Caco-2 (cell line): Measurements from ENCODE around the gene DHRSX. TPM values are rescaled to one million over a fixed set of nuclear protein-coding genes. Genes with fewer than 3 reads are reported as not detected.

Experiments
- BruUV-seq: library from RNA; stranded (reverse); fragments of 400-500 nt; replicated peaks from 2 replicates; lab custom pipeline; 2021; lab: Mats Ljungman, UMichigan
- CTCF ChIA-PET: fragments of 300-600 bp; sonication (Branson Sonifier 250); formaldehyde crosslinking; loops from one replicate; lab custom pipeline; 2022; ENCODE audit warnings: antibody characterized with exemption; lab: Charles Lee
- POLR2A ChIA-PET: fragments of 300-600 bp; sonication (Branson Sonifier 250); formaldehyde crosslinking; loops from one replicate; lab custom pipeline; 2022; ENCODE audit warnings: antibody characterized with exemption; lab: Charles Lee
- DNase-seq, 2 experiments: peaks; one replicate each; pipeline versions ENCODE4 v3.0.0 to v3.0.0-alpha.2; 2020 to 2022
- H3K27me3 ChIP-seq: replicated peaks from 2 replicates; pipeline ENCODE4 v1.6.0; 2011; ENCODE audit warnings: low read length; ENCODE audit not compliant: control insufficient read depth, insufficient read depth
- H3K36me3 ChIP-seq: 2 replicates; pipeline ENCODE4 v1.5.1; 2011; ENCODE audit warnings: low read length; ENCODE audit not compliant: control insufficient read depth, insufficient read depth
- H3K4me1 ChIP-seq: fragments of 250-450 bp; sonication (Bioruptor Pico); 2 replicates; pipeline ENCODE4 v1.5.1; 2020; ENCODE audit warnings: mild to moderate bottlenecking
- H3K4me3 ChIP-seq: 2 replicates; pipeline ENCODE4 v1.5.1; 2011; ENCODE audit warnings: low read depth, mild to moderate bottlenecking, control low read depth, low read length
- H3K9me3 ChIP-seq: fragments of 250-450 bp; sonication (Bioruptor Pico); 2 replicates; pipeline ENCODE4 v1.5.1; 2020; ENCODE audit warnings: mild to moderate bottlenecking, moderate library complexity
- H3K27ac Mint-ChIP-seq: one replicate; pipeline ENCODE4 v1.8.0; 2022; ENCODE audit warnings: mixed read lengths; ENCODE audit not compliant: unreplicated experiment
- H3K27me3 Mint-ChIP-seq: one replicate; pipeline ENCODE4 v1.8.0; 2022; ENCODE audit warnings: mixed read lengths; ENCODE audit not compliant: insufficient read depth, unreplicated experiment
- H3K36me3 Mint-ChIP-seq: one replicate; pipeline ENCODE4 v1.8.0; 2022; ENCODE audit warnings: mild to moderate bottlenecking, mixed read lengths; ENCODE audit not compliant: insufficient read depth, unreplicated experiment
- H3K4me1 Mint-ChIP-seq: one replicate; pipeline ENCODE4 v1.8.0; 2022; ENCODE audit warnings: low read depth, mixed read lengths; ENCODE audit not compliant: unreplicated experiment
- H3K4me3 Mint-ChIP-seq: one replicate; pipeline ENCODE4 v1.8.0; 2022; ENCODE audit warnings: mild to moderate bottlenecking, moderate library complexity, mixed read lengths; ENCODE audit not compliant: unreplicated experiment
- H3K9me3 Mint-ChIP-seq: one replicate; pipeline ENCODE4 v1.8.0; 2022; ENCODE audit warnings: mixed read lengths; ENCODE audit not compliant: unreplicated experiment
- CTCF ChIP-seq, 2 experiments: fragments of 200-600 bp in 1 of 2; IDR thresholded peaks; 1 replicate in 1 of 2; 2 replicates in 1 of 2; pipeline versions ENCODE4 v1.5.1 to v1.8.0; 2011 to 2022; ENCODE audit warnings: antibody characterized with exemption in 1 of 2, control low read depth in 1 of 2, inconsistent platforms in 1 of 2, low read depth in 1 of 2, low read length in 1 of 2, mild to moderate bottlenecking in 1 of 2, moderate library complexity in 1 of 2; ENCODE audit not compliant: insufficient read depth in 1 of 2, severe bottlenecking in 1 of 2, unreplicated experiment in 1 of 2
- intact Hi-C: fragments of 100-400 bp; cut with micrococcal nuclease; formaldehyde crosslinking; loops from one replicate; pipeline ENCODE4 v1.10.0; 2022; ENCODE audit not compliant: unreplicated experiment
- total RNA-seq: library from RNA; stranded (reverse); gene quantifications from 2 replicates; pipeline ENCODE4 v1.2.3, GENCODE V29; 2022

The DHRSX gene
- total RNA-seq, 1 experiment from 2014 or later = 64.1 TPM

- POLR2A ChIA-PET = no interaction called here
- Mint-ChIP-seq H3K4me3 (no peak overlapping the region), H3K9me3 (no peaks in the 10 kb centered on the region), H3K27ac (no peak overlapping the region), H3K4me1 (peaks cover 14% of the 10 kb centered on the region), H3K27me3 (no peaks in the 10 kb centered on the region), H3K36me3 (peaks cover 94% of the 10 kb centered on the region)
- TF ChIP-seq CTCF (IDR thresholded peaks at IDR 0.05; ENCODE audit: insufficient read depth in 1 of 2, low read depth in 1 of 2, low read length in 1 of 2, severe bottlenecking in 1 of 2, unreplicated experiment in 1 of 2) = no peak
- Histone ChIP-seq H3K9me3 (no peaks in the 10 kb centered on the region), H3K4me1 (peaks cover 16% of the 10 kb centered on the region; the same call in 1 of the 2 replicates), H3K36me3 (peaks cover 18% of the 10 kb centered on the region), H3K4me3 (no peak overlapping the region), H3K27me3 (no peaks in the 10 kb centered on the region)
- no TSS peak for BruUV-seq
- CTCF ChIA-PET = no interaction called here
- DNase-seq = peak in 1 of 2 experiments; percentile 27
- intact Hi-C loops = no loop called here
These were observed 12.0 kb downstream of the DHRSX start for GRCh38 chrX:2488621-2489285.

- Histone ChIP-seq H3K4me3 (no peak overlapping the region), H3K36me3 (peaks cover 18% of the 10 kb centered on the region), H3K27me3 (no peaks in the 10 kb centered on the region), H3K9me3 (no peaks in the 10 kb centered on the region), H3K4me1 (peaks cover 13% of the 10 kb centered on the region; the same call in 1 of the 2 replicates)
- peaks cover 90% of the 10 kb centered on the region for H3K36me3 Mint-ChIP-seq
- TSS peak; percentile 19 for BruUV-seq
- H3K27ac Mint-ChIP-seq = peak overlapping the region; percentile 76
- no peak overlapping the region for H3K4me3 Mint-ChIP-seq
- H3K27me3 Mint-ChIP-seq = no peaks in the 10 kb centered on the region
- peak in 1 of 2 experiments; percentile 19 for DNase-seq
- intact Hi-C loops = no loop called here
- no peaks in the 10 kb centered on the region for H3K9me3 Mint-ChIP-seq
- H3K4me1 Mint-ChIP-seq = peaks cover 11% of the 10 kb centered on the region
- ChIA-PET POLR2A (no interaction called here), CTCF (no interaction called here)
- TF ChIP-seq CTCF (IDR thresholded peaks at IDR 0.05; ENCODE audit: insufficient read depth in 1 of 2, low read depth in 1 of 2, low read length in 1 of 2, severe bottlenecking in 1 of 2, unreplicated experiment in 1 of 2) = no peak
These were observed 13.4 kb downstream of the DHRSX start for GRCh38 chrX:2487366-2487765.

- Mint-ChIP-seq H3K9me3 (no peaks in the 10 kb centered on the region), H3K4me1 (peaks cover 7% of the 10 kb centered on the region), H3K27me3 (no peaks in the 10 kb centered on the region), H3K4me3 (no peak overlapping the region), H3K36me3 (peaks cover 82% of the 10 kb centered on the region), H3K27ac (no peak overlapping the region)
- DNase-seq = no peak
- no TSS peak for BruUV-seq
- Histone ChIP-seq H3K27me3 (no peaks in the 10 kb centered on the region), H3K36me3 (peaks cover 18% of the 10 kb centered on the region), H3K9me3 (no peaks in the 10 kb centered on the region), H3K4me3 (no peak overlapping the region), H3K4me1 (peaks cover 11% of the 10 kb centered on the region; the same call in 1 of the 2 replicates)
- POLR2A ChIA-PET = no interaction called here
- intact Hi-C loops = no loop called here
- CTCF ChIA-PET = no interaction called here
- TF ChIP-seq CTCF (IDR thresholded peaks at IDR 0.05; ENCODE audit: insufficient read depth in 1 of 2, low read depth in 1 of 2, low read length in 1 of 2, severe bottlenecking in 1 of 2, unreplicated experiment in 1 of 2) = no peak
These were observed 14.2 kb downstream of the DHRSX start for GRCh38 chrX:2486476-2487133.
